Renal pelvis (tissue), 4 donors: ENCODE results near the gene MSLN. TPM values are rescaled to one million over a fixed set of nuclear protein-coding genes. Genes with fewer than 3 reads are reported as not detected.
"Not testable (repeated sequence)": the region's sequence is repeated elsewhere in the genome, so short reads cannot be mapped to it uniquely, and the experiment has no call there.

Experiments used
- DNase-seq: peaks from one replicate; pipeline ENCODE4 v3.0.0-alpha.2; 2013
- polyA plus RNA-seq, 3 donors: library from polyadenylated mRNA; unstranded; fragments of 120-200 nt; gene quantifications; one replicate each; pipeline ENCODE4 v1.2.1, GENCODE V29; 2013; ENCODE audit not compliant: insufficient read length in 3 of 3

MSLN gene
- polyA plus RNA-seq, 3 donors: 12.9 to 21.3 (median 17.4) TPM

DNA sequence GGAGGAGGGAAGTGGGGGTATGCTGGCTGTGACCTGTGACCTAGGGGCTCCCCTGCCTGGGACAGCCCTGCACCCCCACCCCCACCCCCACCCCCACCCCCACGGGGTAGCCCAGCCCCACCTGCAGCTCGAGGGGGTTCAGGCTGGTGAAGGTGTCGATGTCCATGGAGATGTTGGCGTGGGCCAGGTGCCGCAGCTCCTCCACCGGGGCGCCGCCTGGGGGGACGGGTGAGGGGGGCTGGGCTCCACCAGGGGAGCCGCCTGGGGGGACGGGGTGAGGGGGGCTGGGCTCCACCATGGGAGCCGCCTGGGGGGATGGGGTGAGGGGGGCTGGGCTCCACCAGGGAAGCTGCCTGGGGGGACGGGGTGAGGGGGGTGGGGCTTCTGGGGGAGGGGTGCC lies 9.9 kb downstream of the MSLN start:
- no peak for DNase-seq

DNA sequence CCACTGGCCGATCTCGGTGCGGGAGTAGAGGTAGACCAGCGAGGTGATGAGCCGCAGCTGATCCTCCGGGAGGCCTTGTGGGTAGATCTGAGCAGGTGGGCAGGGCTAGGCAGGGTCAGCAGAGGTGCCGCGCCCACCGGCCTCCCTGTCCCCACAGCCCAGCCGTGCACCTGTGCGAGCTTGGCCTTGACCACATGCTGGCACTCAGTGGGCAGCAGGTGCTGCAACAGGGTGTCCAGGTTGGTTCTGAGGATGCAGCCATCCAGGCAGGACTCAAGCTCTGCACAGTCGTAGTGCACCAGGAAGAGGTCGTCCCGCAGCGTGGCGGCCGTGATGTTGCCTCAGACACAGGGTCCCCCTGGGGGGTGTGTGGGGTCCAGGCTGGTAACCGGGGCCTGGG lies 12.4 kb downstream of the MSLN start:
- no peak for DNase-seq

- DNase-seq: no peak
Measured at GRCh38 chr16:774086-775001, 13.8 kb downstream of the MSLN start.

DNA sequence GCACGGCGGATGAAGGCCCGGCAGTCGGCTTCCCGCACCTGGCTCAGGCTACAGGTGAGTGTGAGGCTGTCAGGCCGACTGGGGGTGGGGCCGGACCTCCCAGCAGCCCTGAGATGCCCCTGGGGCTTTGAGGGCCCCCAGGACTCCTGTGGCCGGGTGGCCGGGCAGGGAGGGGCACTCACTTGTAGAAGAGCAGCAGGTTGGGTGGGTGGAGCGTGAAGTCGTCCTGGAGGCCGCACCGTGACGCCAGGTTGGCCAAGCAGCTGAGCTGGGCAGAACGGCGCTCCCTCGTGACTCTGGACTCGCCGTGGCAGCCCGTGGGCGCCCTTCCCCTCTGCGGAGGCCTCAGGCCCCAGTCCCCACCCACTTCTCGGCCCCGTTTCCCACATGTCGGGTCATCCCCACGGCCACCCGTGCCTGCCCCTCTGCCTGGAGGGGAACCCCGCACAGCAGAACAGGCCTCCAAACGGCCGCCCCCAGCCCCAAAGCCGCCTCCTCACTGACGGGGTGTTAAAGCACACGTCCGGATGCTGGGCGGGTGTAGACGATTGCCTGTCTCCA lies 14.8 kb downstream of the MSLN start:
- no peak for DNase-seq

GRCh38 chr16:776298-776697 lies 15.8 kb downstream of the MSLN start:
- not testable (repeated sequence) for DNase-seq

DNA sequence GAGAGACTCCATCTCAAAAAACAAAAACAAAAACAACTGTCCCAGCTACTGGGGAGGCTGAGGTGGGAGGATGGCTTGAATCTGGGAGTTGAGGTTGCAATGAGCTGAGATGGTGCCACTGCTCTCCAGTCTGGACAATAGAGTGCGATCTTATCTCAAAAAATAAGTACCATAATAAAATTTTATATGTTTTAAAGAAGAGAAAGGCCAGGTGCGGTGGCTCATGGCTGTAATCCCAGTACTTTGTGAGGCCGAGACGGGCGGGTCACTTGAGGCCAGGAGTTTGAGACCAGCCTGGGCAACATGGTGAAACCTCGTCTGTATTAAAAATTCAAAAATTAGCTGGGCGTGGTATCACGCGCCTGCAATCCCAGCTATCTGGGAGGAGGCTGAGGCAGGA lies 16.3 kb downstream of the MSLN start:
- no peak for DNase-seq

DNA sequence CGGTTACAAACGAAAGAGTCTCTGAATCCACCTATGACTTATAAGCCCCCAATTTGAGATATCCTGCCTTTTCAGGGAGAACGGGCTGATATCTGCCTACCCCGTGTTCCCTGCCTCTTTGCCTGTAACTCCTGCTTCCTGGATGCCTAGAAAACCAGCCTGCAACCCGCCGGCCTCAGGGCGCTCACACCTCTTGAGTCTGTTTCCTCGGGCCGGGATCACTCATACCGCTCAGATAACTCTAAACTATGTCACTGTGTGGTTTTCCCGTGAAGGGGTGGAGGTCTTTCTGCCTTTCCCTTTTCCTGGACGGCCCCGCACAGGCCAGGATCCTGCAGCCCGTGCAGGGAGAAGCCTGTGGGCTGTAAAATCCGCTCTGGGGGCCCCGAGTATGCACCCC lies 17.3 kb downstream of the MSLN start:
- DNase-seq: no peak

DNA sequence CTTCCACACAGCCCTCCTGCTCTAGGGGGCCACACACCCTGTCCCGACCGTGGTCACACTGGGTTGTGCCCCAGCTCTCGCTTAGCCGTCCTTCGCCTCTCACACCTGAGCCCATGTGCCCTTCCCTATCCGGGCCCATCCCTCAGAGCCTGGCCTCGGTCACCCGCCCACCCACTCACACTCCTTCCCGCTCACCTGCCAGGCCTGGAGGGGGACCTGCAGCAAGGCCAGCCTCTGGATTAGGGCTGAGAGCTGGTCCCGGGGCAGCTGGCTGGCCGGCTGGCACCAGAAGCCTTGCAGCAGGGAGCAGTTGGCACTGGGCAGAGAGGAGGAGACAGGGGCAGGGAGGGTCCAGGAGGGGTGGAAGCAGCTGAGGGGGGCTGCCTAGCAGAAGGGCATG lies 17.9 kb downstream of the MSLN start:
- no peak for DNase-seq

DNA sequence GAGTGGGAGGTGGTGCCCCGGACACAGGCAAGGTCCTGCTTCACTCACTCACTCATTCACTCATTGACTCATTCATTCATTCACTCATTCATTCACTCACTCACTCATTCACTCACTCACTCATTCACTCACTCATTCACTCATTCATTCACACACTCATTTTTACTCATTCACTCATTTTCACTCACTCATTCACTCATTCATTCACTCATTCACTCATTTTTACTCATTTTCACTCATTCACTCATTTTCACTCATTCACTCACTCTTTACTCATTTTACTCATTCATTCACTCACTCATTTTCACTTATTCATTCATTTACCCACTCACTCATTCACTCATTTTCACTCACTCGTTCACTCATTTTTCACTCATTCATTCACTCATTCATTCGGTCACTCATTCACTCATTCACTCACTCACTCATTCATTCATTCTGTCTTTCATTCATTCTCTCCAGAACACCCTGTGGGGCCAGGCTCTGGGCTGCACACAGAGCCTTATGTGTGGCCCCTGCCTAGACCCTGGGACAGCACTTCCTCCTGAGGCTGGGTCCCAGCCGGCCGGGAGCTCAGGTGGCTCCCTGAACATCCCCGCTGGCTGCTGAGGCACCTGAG lies 18.5 kb downstream of the MSLN start:
- DNase-seq: no peak

DNA sequence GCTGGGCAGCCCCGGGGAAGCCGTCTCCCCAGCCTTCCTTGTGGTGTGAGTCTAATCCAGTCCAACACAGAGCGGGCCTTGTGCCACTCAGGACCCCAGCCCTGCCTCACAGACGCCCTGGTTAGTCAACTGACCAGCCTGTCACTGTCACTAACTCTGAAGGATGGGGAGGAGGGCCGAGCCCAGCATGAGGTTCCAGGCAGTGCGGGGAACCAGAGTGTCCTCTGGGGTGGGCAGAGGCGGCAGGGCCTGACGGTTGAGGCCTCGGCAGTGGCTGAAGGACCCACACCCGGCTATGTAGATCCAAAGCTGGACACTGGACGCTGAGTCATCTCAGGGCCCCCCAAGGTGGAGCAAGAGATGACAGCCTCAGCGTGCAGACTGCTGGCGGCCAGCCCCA lies 19.0 kb downstream of the MSLN start:
- no peak for DNase-seq

- no peak for DNase-seq
Measured at GRCh38 chr16:780296-780695, 19.8 kb downstream of the MSLN start.

DNA sequence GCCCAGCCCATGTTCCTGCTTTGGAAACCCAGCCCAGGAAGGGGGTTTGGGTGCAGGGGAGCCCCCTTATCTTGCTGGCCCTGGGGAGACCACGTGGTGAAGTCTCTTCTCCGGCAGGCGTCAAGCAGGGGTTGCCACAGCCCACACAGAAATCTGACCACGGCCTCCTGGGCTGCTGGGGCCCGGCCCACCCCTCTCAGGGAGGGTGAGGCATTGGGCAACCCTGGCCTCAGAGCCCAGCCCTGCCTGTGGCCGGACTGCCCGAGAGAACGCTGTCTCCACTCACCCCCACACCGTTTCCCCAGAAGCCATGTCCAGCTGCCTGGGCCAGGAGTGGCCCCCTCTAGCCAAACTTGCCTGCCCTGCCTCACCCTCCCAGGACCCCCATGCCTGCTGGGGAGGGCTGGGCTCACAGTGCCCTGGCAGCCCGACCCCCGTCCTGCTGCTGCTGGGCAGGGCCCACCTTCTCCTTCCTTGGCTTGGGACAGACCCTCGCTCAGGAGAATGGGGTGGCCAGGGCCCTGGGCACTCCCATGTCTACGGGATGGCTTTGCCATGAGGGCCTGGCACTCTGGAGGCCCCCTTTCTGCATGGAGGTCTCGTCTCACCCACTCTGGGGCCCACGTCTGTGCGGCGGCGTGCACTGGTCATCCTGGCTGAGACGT lies 20.9 kb downstream of the MSLN start:
- DNase-seq: no peak

DNA sequence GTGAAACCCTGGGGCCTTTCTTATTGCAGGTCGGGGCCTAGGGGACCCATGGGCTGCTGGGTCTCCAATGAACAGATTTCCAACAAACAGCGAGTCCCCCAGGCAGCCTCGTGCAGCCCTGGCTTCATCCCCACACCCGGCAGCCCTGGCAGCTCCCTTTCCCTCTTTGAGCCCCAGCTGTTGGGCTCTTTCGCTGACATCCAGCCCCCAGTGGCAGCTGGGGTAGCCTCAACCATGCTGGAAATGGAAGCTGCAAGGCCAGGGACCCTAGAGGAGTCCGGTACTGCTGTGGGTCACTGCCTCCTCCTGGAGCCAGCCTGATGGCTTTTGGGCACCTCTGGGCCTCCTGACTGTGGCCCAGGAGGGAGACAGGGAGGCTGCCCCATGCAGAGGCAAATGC lies 21.7 kb downstream of the MSLN start:
- DNase-seq: no peak

DNA sequence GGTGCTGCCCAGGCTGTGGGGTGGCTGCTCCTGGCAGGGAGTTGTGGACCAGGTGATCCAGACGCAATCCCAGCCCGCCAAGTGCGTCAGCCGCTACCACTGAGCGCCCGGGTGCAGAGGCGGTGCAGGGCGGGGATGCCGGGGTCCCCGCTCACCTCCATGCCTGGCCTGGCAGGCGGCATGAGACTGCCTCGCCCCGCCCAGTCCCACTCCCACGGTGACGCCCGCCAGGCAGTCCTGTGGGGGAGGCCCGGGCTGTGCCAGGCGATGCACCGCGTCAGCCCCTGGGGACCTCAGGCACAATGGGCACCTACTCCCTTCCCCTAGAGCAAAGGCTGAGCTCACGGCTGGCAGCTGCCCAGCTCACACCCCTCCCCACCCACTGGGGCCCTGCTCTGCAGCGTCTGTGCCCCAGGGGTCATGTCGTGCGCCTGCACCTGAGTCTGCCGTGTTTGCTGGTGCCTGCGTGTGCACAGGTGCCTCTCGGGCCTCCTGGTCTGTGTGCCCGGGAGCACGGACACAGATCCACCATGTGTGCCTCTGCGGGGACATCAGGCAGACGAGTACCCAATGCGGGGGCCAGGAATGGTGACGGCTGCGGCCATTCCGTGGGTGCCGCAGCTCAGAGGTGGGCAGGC lies 22.4 kb downstream of the MSLN start:
- no peak for DNase-seq

GRCh38 chr16:783404-784161 lies 23.0 kb downstream of the MSLN start:
- no peak for DNase-seq

DNA sequence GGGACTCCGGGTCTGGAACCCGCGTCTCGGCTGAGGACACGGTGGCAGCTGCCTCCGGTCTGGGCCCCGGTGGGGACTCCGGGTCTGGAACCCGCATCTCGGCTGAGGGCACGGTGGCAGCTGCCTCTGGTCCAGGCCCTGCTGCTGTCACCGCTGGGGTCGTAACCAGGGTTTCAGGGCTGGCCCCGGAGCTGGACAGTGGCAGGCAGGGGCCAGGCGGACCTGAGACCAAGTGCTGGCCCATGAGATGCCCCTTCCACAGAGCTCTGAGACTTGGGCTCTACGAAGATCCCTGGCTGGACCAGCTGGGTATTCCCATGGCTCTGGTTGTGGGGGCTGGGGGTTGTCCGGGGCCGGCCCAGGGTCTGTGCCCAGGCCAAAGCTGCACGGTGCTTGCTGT lies 23.9 kb downstream of the MSLN start:
- no peak for DNase-seq

DNA sequence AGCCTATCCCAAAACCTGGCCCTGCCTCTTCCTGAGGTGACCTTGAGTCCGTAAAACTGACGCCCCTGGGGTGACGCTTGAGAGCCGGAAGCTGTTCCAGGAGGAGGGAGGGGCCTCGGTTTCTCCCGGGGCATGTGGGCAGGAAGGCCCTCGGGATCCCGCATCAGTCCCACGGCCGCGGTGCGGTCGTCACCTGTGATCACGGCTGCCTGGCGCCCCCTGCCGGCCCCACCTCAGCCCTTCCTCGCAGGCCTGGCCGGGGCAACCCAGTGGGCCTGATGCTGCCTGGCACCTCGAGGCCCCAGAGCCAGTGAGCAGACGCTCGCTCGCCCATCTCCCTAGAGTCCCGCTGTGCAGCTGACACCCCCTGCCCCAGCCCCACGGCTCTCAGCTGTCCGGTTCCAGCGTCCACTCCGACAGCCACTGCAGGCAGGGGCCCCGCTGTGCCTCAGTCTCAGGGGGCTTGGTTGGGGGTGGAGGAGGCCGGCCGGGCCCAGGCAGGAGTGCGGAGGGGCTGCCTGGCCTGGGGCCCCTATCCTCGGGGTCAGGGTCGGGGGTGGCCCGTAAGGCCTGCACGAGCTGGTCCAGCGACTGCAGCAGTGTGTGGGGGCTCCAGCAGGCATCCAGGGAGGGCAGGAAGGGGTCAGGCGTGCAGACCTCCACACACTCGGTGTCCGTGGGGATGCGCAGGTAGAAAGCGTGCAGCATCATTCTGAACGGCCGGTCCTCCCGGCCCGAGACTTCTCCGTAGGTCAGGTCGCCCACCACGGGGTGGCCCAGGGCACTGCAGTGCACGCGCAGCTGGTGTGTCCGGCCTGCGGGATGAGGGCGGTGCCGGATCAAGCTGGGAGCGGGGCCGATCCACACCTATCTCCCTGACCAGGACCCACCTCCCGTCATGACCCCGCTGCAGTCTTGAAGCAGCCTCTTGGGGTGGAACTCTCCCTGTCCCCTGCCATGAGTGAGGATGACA lies 25.3 kb downstream of the MSLN start:
- DNase-seq: no peak

GRCh38 chr16:787321-787966 lies 26.9 kb downstream of the MSLN start:
- DNase-seq: no peak

GRCh38 chr16:787978-788398 lies 27.5 kb downstream of the MSLN start, which contains the start of gene RPUSD1:
Gene RPUSD1, minus strand, starts transcription at chr16:788381. Its CDS starts 644 bp downstream, at chr16:787737.
- DNase-seq: no peak
